ENCODE measurements around the gene MUC13. TPM values are rescaled to one million over a fixed set of nuclear protein-coding genes. Genes with fewer than 3 reads are reported as not detected.

MUC13 gene
- total and polyA plus RNA-seq, 9 of the 15 experiments (the other 6 are each of a cell fraction or from before 2014, with no cell fraction given), result 0.09 TPM; not detected in 8

- 0 out of 2 replicates have a peak, but pooled peaks have one; percentile 19 for TF ChIP-seq CBFA2T3 (IDR thresholded peaks at IDR 0.05)
- TF ChIP-seq KLF1 (tag; IDR thresholded peaks at IDR 0.05), result no peak
- no peak for TF ChIP-seq CBX3 (IDR thresholded peaks at IDR 0.05; ENCODE audit: borderline replicate concordance in 1 of 2, low read length in 2 of 2)
- TF ChIP-seq SOX6 (IDR thresholded peaks at IDR 0.05), result no peak
- TF ChIP-seq ZNF263 (CRISPR knock-in tag; IDR thresholded peaks at IDR 0.05; ENCODE audit: borderline replicate concordance), result no peak; the same call in 1 of the 2 replicates
- TF ChIP-seq, protein P1, sequence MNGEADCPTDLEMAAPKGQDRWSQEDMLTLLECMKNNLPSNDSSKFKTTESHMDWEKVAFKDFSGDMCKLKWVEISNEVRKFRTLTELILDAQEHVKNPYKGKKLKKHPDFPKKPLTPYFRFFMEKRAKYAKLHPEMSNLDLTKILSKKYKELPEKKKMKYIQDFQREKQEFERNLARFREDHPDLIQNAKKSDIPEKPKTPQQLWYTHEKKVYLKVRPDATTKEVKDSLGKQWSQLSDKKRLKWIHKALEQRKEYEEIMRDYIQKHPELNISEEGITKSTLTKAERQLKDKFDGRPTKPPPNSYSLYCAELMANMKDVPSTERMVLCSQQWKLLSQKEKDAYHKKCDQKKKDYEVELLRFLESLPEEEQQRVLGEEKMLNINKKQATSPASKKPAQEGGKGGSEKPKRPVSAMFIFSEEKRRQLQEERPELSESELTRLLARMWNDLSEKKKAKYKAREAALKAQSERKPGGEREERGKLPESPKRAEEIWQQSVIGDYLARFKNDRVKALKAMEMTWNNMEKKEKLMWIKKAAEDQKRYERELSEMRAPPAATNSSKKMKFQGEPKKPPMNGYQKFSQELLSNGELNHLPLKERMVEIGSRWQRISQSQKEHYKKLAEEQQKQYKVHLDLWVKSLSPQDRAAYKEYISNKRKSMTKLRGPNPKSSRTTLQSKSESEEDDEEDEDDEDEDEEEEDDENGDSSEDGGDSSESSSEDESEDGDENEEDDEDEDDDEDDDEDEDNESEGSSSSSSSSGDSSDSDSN (IDR thresholded peaks at IDR 0.05; ENCODE audit: borderline replicate concordance in 1 of 2, low read depth in 2 of 2, low read length in 2 of 2), result peak; percentile 97 to 100
- no peak for TF ChIP-seq ZNF24 (IDR thresholded peaks at IDR 0.05)
- TF ChIP-seq SMARCA4 (IDR thresholded peaks at IDR 0.05), result no peak
- TF ChIP-seq PHF21A (IDR thresholded peaks at IDR 0.05; ENCODE audit: borderline replicate concordance, low read depth), result peak; percentile 37; the same call in 1 of the 2 replicates
- TF ChIP-seq TGIF2 (CRISPR knock-in tag; IDR thresholded peaks at IDR 0.05), result no peak
- TF ChIP-seq CSDE1 (IDR thresholded peaks at IDR 0.05), result no peak
- TF ChIP-seq, protein P2, sequence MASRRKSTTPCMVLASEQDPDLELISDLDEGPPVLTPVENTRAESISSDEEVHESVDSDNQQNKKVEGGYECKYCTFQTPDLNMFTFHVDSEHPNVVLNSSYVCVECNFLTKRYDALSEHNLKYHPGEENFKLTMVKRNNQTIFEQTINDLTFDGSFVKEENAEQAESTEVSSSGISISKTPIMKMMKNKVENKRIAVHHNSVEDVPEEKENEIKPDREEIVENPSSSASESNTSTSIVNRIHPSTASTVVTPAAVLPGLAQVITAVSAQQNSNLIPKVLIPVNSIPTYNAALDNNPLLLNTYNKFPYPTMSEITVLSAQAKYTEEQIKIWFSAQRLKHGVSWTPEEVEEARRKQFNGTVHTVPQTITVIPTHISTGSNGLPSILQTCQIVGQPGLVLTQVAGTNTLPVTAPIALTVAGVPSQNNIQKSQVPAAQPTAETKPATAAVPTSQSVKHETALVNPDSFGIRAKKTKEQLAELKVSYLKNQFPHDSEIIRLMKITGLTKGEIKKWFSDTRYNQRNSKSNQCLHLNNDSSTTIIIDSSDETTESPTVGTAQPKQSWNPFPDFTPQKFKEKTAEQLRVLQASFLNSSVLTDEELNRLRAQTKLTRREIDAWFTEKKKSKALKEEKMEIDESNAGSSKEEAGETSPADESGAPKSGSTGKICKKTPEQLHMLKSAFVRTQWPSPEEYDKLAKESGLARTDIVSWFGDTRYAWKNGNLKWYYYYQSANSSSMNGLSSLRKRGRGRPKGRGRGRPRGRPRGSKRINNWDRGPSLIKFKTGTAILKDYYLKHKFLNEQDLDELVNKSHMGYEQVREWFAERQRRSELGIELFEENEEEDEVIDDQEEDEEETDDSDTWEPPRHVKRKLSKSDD (conservative IDR thresholded peaks at IDR 0.05; ENCODE audit: low read length), result no peak
- no peak for TF ChIP-seq RCOR1 (IDR thresholded peaks at IDR 0.05; ENCODE audit: borderline replicate concordance in 1 of 2, low read depth in 2 of 2, low read length in 2 of 2)
- TF ChIP-seq, protein P3, sequence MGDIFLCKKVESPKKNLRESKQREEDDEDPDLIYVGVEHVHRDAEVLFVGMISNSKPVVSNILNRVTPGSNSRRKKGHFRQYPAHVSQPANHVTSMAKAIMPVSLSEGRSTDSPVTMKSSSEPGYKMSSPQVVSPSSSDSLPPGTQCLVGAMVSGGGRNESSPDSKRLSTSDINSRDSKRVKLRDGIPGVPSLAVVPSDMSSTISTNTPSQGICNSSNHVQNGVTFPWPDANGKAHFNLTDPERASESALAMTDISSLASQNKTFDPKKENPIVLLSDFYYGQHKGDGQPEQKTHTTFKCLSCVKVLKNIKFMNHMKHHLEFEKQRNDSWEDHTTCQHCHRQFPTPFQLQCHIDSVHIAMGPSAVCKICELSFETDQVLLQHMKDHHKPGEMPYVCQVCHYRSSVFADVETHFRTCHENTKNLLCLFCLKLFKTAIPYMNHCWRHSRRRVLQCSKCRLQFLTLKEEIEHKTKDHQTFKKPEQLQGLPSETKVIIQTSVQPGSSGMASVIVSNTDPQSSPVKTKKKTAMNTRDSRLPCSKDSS (IDR thresholded peaks at IDR 0.05; ENCODE audit: low read depth, partially characterized antibody), result no peak
- peak; percentile 32; the same call in 1 of the 2 replicates for TF ChIP-seq PHF8 (IDR thresholded peaks at IDR 0.05; ENCODE audit: borderline replicate concordance, low read length)
- TF ChIP-seq TSC22D4 (tag; IDR thresholded peaks at IDR 0.05), result no peak
- TF ChIP-seq ZNF232 (CRISPR knock-in tag; IDR thresholded peaks at IDR 0.05), result no peak
- TF ChIP-seq ZNF551 (CRISPR knock-in tag; IDR thresholded peaks at IDR 0.05), result no peak
- peak; percentile 80 for TF ChIP-seq CXXC5 (CRISPR knock-in tag; IDR thresholded peaks at IDR 0.05)
- TF ChIP-seq, protein P4, sequence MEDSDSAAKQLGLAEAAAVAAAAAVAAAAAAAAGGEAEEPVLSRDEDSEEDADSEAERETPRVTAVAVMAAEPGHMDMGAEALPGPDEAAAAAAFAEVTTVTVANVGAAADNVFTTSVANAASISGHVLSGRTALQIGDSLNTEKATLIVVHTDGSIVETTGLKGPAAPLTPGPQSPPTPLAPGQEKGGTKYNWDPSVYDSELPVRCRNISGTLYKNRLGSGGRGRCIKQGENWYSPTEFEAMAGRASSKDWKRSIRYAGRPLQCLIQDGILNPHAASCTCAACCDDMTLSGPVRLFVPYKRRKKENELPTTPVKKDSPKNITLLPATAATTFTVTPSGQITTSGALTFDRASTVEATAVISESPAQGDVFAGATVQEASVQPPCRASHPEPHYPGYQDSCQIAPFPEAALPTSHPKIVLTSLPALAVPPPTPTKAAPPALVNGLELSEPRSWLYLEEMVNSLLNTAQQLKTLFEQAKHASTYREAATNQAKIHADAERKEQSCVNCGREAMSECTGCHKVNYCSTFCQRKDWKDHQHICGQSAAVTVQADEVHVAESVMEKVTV (CRISPR knock-in tag; IDR thresholded peaks at IDR 0.05), result no peak
- TF ChIP-seq ZNF311 (CRISPR knock-in tag; IDR thresholded peaks at IDR 0.05), result no peak
Observed at GRCh38 chr3:124887177-124887931, 47.2 kb downstream of the MUC13 start, which contains the start of gene ITGB5 (continued).

Data from K562 (cell line).